Smooth muscle cell (in vitro differentiated cells): Measurements from ENCODE around the gene C19orf33. TPM values are rescaled to one million over a fixed set of nuclear protein-coding genes. Genes with fewer than 3 reads are reported as not detected.
"Not testable (repeated sequence)": the region's sequence is repeated elsewhere in the genome, so short reads cannot be mapped to it uniquely, and the experiment has no call there.

Source experiments
- DNase-seq: peaks from one replicate; lab custom pipeline; 2025; ENCODE audit not compliant: unreplicated experiment; lab: John Stamatoyannopoulos, UW
- H2AFZ ChIP-seq: fragments of 200-600 bp; sonication (generic); 2 replicates; pipeline ENCODE4 v1.6.0; 2016; ENCODE audit warnings: antibody characterized with exemption, low read depth, mild to moderate bottlenecking
- H3F3A ChIP-seq: fragments of 200-600 bp; sonication (generic); 2 replicates; pipeline ENCODE4 v1.6.0; 2017; ENCODE audit warnings: antibody characterized with exemption, low read depth
- H3K27ac ChIP-seq: fragments of 200-600 bp; sonication (generic); 2 replicates; pipeline ENCODE4 v1.5.1; 2016; ENCODE audit warnings: low read depth, mild to moderate bottlenecking
- H3K27me3 ChIP-seq: fragments of 200-600 bp; sonication (generic); 2 replicates; pipeline ENCODE4 v1.6.1; 2016; ENCODE audit warnings: low read depth, mild to moderate bottlenecking
- H3K36me3 ChIP-seq: fragments of 200-600 bp; sonication (generic); 2 replicates; pipeline ENCODE4 v1.5.1; 2016; ENCODE audit warnings: low read depth
- H3K4me1 ChIP-seq: fragments of 200-600 bp; sonication (generic); 2 replicates; pipeline ENCODE4 v1.5.1; 2016; ENCODE audit warnings: low read depth
- H3K4me2 ChIP-seq: fragments of 200-600 bp; sonication (generic); 2 replicates; pipeline ENCODE4 v1.6.0; 2016; ENCODE audit warnings: mild to moderate bottlenecking
- H3K4me3 ChIP-seq: fragments of 200-600 bp; sonication (generic); 2 replicates; pipeline ENCODE4 v1.5.1; 2016; ENCODE audit warnings: mild to moderate bottlenecking
- H3K79me2 ChIP-seq: fragments of 200-600 bp; sonication (generic); 2 replicates; pipeline ENCODE4 v1.6.0; 2016; ENCODE audit warnings: low read depth, mild to moderate bottlenecking
- H3K9ac ChIP-seq: fragments of 200-600 bp; sonication (generic); 2 replicates; pipeline ENCODE4 v1.6.0; 2016; ENCODE audit warnings: low read depth
- H3K9me3 ChIP-seq: fragments of 200-600 bp; sonication (generic); replicated peaks from 2 replicates; pipeline ENCODE4 v1.5.1; 2016; ENCODE audit warnings: low read depth
- H4K20me1 ChIP-seq: fragments of 200-600 bp; sonication (generic); 2 replicates; pipeline ENCODE4 v1.6.0; 2016; ENCODE audit warnings: low read depth
- WGBS: methylation state at CpG from one replicate; pipeline ENCODE4 v1.1.7; 2016; ENCODE audit warnings: low lambda C conversion rate; 5-methylcytosine and 5-hydroxymethylcytosine counted together
- polyA plus RNA-seq: library from polyadenylated mRNA; unstranded; fragments of >200 nt; fragmentation: Nextera tagmentation; extraction: Ambion mirVana; gene quantifications from 2 replicates; pipeline ENCODE4 v1.2.1, GENCODE V29; 2016
- total RNA-seq: library from RNA; depleted of rRNA; stranded (reverse); fragments of >200 nt; gene quantifications from 2 replicates; pipeline ENCODE4 v1.2.3, GENCODE V29; 2014
- TF ChIP-seq, protein P1 (sequence below): fragments of 200-600 bp; sonication (generic); IDR thresholded peaks from 2 replicates; pipeline ENCODE4 v1.5.1; 2017; ENCODE audit warnings: borderline replicate concordance, mild to moderate bottlenecking, antibody characterized with exemption; ENCODE audit not compliant: insufficient read depth, poor library complexity, severe bottlenecking

Gene C19orf33
- total and polyA plus RNA-seq, 2 experiments from 2014 or later: 22.1 to 136 TPM

DNA sequence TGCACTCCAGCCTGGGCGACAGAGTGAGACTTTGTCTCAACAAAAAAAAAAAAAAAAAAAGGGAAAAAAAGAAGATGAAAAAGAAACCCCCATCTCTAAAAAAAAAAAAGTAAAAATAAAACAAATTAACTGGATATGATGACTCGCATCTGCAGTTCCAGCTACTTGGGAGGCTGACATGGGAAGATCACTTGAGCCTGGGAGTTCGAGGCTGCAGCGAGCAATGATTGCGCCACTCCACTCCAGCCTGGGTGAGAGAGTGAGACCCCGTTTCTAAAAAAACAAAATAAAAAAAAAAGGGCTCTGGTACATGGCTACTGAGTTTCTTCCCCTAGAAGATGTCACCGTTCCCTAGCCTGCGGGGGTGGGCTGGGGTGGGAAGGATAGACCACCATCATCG lies 29.2 kb downstream of the C19orf33 start:
- Histone ChIP-seq H3K9me3 (no peaks in the 10 kb centered on the region), H3K27me3 (no peaks in the 10 kb centered on the region), H2AFZ (no peak overlapping the region), H3K36me3 (no peaks in the 10 kb centered on the region), H3K79me2 (no peaks in the 10 kb centered on the region), H3K4me3 (no peak overlapping the region), H3K4me1 (peaks cover 3% of the 10 kb centered on the region), H3K27ac (no peak overlapping the region), H3K9ac (no peak overlapping the region), H3K4me2 (no peak overlapping the region), H4K20me1 (no peaks in the 10 kb centered on the region), H3F3A (no peaks in the 10 kb centered on the region)
- DNase-seq: no peak
- TF ChIP-seq, protein P1, sequence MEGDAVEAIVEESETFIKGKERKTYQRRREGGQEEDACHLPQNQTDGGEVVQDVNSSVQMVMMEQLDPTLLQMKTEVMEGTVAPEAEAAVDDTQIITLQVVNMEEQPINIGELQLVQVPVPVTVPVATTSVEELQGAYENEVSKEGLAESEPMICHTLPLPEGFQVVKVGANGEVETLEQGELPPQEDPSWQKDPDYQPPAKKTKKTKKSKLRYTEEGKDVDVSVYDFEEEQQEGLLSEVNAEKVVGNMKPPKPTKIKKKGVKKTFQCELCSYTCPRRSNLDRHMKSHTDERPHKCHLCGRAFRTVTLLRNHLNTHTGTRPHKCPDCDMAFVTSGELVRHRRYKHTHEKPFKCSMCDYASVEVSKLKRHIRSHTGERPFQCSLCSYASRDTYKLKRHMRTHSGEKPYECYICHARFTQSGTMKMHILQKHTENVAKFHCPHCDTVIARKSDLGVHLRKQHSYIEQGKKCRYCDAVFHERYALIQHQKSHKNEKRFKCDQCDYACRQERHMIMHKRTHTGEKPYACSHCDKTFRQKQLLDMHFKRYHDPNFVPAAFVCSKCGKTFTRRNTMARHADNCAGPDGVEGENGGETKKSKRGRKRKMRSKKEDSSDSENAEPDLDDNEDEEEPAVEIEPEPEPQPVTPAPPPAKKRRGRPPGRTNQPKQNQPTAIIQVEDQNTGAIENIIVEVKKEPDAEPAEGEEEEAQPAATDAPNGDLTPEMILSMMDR: no peak
- WGBS: 82% methylated on average over 9 of the region's 9 CpGs

DNA sequence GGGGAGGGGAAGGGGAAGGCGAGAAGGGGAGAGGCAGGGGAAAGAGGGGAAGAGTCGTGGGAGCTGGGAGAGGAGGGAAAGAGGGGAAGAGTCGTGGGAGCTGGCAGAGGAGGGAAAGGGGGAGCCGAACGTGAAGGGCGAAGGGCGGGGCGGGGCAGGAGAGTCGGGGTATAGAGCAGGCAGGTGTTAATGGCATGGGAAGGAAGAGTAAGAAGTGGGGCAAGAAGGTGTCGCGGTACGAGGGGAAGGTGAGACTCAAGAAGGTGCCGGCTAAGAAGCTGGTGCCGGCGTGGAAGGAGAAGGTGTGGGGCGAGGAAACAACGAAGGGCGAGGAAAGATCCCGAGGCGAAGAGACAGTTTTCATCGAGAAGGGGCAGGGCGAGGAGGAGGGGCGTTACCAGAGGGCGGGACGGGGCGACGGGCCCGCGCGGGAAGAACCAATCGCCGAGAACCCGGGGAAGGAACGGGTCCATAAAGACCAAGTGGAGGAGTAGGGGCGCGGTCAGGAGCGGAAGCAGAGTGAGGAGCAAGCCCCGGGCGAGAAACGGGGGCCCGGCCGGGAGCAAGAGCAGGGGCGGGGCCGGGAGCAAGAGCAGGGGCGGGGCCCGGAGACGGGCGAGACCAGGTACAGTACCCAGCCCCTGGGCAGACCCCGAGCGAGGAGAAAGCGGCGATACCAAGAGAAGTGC lies 32.0 kb downstream of the C19orf33 start:
- peak; percentile 81 for DNase-seq
- peak overlapping the region; percentile 85 for H2AFZ ChIP-seq
- peak overlapping the region; percentile 96 for H3K4me2 ChIP-seq
- H3K9me3 ChIP-seq: no peaks in the 10 kb centered on the region
- peak overlapping the region; percentile 32 for H3K9ac ChIP-seq
- H3K79me2 ChIP-seq: no peaks in the 10 kb centered on the region
- H3K27me3 ChIP-seq: no peaks in the 10 kb centered on the region
- no peaks in the 10 kb centered on the region for H4K20me1 ChIP-seq
- H3K27ac ChIP-seq: peak overlapping the region; percentile 58
- peaks cover 10% of the 10 kb centered on the region for H3K4me1 ChIP-seq
- WGBS: under 1% methylated on average over 23 of the region's 52 CpGs
- peak overlapping the region; percentile 86 for H3K4me3 ChIP-seq
- TF ChIP-seq, protein P1: no peak
- H3F3A ChIP-seq: no peaks in the 10 kb centered on the region
- no peaks in the 10 kb centered on the region for H3K36me3 ChIP-seq

DNA sequence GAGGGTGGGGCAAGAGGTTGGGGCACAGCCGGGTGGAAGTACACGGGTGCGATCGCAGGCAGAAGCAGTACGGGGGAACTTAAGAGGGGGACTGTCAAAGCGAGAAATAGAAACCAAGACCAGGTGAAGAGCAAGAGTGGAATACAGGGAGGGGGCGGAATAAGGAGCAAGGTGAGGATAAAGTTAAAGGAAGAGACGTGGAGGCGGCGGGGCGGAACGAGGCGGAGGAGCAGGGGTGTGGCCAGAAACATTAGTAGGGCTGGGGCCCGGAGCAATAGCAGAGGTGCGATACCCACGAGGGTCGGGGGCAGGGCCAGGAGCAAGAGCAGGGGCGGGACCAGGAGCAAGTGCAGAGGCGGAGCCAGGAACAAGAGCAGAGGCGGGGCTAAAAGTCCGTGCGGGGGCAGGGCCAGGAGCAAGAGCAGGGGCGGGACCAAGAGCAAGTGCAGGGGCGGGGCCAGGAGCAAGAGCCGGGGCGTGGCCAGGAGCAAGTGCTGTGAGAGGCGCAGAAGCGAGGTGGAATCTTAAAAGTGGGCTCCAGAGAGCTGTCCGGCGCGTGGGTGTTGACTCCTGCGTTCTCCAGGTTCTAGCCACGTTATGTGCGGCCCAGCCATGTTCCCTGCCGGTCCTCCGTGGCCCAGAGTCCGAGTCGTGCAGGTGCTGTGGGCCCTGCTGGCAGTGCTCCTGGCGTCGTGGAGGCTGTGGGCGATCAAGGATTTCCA lies 32.7 kb downstream of the C19orf33 start:
- Histone ChIP-seq H2AFZ (peak overlapping the region; percentile 85), H3K4me2 (peak overlapping the region; percentile 96), H3K36me3 (no peaks in the 10 kb centered on the region), H3F3A (no peaks in the 10 kb centered on the region), H3K9me3 (no peaks in the 10 kb centered on the region), H3K79me2 (no peaks in the 10 kb centered on the region), H3K27ac (peak overlapping the region; percentile 54), H3K27me3 (no peaks in the 10 kb centered on the region), H3K9ac (no peak overlapping the region), H4K20me1 (no peaks in the 10 kb centered on the region), H3K4me3 (peak overlapping the region; percentile 86), H3K4me1 (peaks cover 10% of the 10 kb centered on the region)
- 5% methylated on average over 26 of the region's 41 CpGs for WGBS
- peak; percentile 64 for DNase-seq
- TF ChIP-seq, protein P1: no peak

DNA sequence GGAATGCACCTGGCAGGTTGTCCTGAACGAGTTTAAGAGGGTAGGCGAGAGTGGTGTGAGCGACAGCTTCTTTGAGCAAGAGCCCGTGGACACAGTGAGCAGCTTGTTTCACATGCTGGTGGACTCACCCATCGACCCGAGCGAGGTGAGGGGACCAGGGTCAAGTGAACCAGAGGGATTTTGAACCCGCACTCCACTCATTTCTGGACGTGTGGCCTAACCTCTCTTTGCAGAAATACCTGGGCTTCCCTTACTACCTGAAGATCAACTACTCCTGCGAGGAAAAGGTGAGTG lies 33.3 kb downstream of the C19orf33 start:
- Histone ChIP-seq H3K9ac (no peak overlapping the region), H3K4me2 (peak overlapping the region; percentile 96), H3K27ac (no peak overlapping the region), H3F3A (no peaks in the 10 kb centered on the region), H3K36me3 (no peaks in the 10 kb centered on the region), H3K79me2 (no peaks in the 10 kb centered on the region), H3K9me3 (no peaks in the 10 kb centered on the region), H3K27me3 (no peaks in the 10 kb centered on the region), H4K20me1 (no peaks in the 10 kb centered on the region), H2AFZ (no peak overlapping the region), H3K4me1 (peaks cover 10% of the 10 kb centered on the region), H3K4me3 (peak overlapping the region; percentile 86)
- 66% methylated on average over 10 of the region's 10 CpGs for WGBS
- no peak for DNase-seq
- TF ChIP-seq, protein P1: no peak

DNA sequence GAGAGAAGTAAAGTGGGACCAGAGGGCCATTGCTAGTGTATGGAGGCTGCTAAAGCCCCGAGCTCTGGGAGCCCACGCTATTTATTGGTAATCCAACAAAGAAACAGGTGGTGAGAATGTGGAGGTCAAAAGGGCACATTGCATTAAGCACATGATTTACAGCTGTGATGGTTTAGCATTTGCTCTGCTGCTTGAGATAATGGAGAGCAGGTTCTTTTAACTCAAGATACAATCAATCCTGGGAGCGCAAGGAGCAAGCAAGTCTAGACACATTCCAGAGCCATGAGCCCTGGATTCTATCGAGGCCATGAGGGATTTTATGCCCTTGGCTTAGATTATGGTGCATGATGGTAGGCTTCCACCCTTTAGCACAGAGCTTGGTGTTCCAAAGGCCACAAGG lies 35.0 kb downstream of the C19orf33 start:
- not testable (repeated sequence) for H3K79me2 ChIP-seq, H3K36me3 ChIP-seq, H2AFZ ChIP-seq, H3K27ac ChIP-seq, H4K20me1 ChIP-seq, H3K4me2 ChIP-seq, H3K27me3 ChIP-seq, H3K4me3 ChIP-seq, H3K9ac ChIP-seq, H3K4me1 ChIP-seq, H3K9me3 ChIP-seq, DNase-seq, H3F3A ChIP-seq
- 44% methylated on average over 4 of the region's 4 CpGs for whole genome bisulfite sequencing
